Retinal pigment epithelial cell (primary cell): ENCODE measurements around the gene ZNF580.

Experiments used
- DNase-seq: peaks from one replicate; pipeline ENCODE4 v3.0.0-alpha.2; 2010; ENCODE audit warnings: low read depth
- H3K4me3 ChIP-seq: 2 replicates; pipeline ENCODE4 v1.5.1; 2011; ENCODE audit warnings: mild to moderate bottlenecking, low read length, control low read depth, moderate library complexity
- TF ChIP-seq, protein P1 (sequence below): conservative IDR thresholded peaks from 2 replicates; pipeline ENCODE4 v1.5.1; 2011; ENCODE audit warnings: low read depth, low read length, control low read depth, inconsistent platforms

The ZNF580 gene

GRCh38 chr19:55668603-55669348, 28.0 kb downstream of the ZNF580 start:
- TF ChIP-seq, protein P1, sequence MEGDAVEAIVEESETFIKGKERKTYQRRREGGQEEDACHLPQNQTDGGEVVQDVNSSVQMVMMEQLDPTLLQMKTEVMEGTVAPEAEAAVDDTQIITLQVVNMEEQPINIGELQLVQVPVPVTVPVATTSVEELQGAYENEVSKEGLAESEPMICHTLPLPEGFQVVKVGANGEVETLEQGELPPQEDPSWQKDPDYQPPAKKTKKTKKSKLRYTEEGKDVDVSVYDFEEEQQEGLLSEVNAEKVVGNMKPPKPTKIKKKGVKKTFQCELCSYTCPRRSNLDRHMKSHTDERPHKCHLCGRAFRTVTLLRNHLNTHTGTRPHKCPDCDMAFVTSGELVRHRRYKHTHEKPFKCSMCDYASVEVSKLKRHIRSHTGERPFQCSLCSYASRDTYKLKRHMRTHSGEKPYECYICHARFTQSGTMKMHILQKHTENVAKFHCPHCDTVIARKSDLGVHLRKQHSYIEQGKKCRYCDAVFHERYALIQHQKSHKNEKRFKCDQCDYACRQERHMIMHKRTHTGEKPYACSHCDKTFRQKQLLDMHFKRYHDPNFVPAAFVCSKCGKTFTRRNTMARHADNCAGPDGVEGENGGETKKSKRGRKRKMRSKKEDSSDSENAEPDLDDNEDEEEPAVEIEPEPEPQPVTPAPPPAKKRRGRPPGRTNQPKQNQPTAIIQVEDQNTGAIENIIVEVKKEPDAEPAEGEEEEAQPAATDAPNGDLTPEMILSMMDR, result no peak
- no peak for DNase-seq
- H3K4me3 ChIP-seq, result no peak overlapping the region

DNA sequence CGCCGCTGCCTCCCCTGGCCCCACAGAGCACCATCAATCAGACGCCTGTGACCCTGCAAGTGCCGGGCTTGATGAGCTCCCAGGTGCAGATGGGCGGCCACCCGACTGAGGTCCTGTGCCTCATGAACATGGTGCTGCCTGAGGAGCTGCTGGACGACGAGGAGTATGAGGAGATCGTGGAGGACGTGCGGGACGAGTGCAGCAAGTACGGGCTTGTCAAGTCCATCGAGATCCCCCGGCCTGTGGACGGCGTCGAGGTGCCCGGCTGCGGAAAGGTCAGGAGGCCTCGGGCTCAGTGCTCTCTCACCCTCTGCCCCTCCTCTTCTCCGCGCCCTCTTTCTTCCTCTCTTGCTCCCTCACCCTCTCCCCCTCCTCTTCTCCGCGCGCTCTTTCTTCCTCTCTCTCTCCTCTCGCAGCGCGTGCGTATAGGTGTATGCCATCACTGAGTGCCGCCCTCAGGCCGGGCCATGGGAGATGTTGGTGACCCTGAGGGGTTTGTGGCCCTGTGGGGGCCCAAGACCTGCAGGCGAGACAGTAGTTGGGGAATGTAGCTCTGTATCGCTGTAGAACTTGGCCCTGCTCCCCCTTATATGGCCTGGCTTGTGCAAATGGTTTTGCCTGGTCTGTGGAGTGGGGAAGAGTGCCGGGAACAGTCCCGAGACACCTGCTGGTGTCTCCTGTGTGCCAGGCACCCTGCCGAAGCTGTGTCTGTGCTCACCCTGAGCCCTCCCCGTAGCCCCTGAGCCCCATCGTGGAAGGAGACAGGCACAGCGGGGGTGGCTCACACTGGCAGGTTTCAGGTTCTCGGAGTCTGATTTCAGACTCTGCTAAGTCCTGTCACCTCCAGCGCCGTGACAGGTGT, 28.8 kb downstream of the ZNF580 start:
- TF ChIP-seq, protein P1, result no peak
- DNase-seq, result no peak
- no peak overlapping the region for H3K4me3 ChIP-seq

- no peak overlapping the region for H3K4me3 ChIP-seq
Observed at GRCh38 chr19:55670280-55671053, 29.7 kb downstream of the ZNF580 start.

GRCh38 chr19:55671054-55671378, 30.2 kb downstream of the ZNF580 start:
- TF ChIP-seq, protein P1, result no peak
- no peak overlapping the region for H3K4me3 ChIP-seq
- DNase-seq, result no peak

More at GRCh38 chr19:55670280-55671053, 29.7 kb downstream of the ZNF580 start:
- no peak for DNase-seq
- TF ChIP-seq, protein P1, result no peak

DNA sequence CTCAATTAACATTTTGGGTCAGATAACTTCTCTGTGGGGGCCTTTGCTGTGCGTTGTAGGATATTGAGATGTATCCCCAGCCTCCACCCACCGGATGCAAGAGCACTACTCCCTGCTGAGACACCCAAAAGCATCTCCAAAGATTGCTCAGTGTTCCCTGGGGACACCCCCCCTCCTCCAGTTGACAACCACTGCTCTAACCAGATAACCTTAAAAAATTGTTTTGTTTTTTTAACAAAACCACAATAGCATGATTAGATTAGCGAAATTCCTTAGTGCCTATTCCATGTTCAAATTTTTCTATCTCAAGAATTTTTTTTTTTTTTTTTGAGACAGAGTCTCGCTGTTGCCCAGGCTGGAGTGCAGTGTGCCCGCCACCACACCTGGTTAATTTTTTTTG, 31.6 kb downstream of the ZNF580 start:
- TF ChIP-seq, protein P1, result no peak
- DNase-seq, result no peak

GRCh38 chr19:55673465-55673864, 32.7 kb downstream of the ZNF580 start:
- H3K4me3 ChIP-seq, result no peak overlapping the region
- TF ChIP-seq, protein P1, result no peak
- no peak for DNase-seq

More for the DNA sequence above, 31.6 kb downstream of the ZNF580 start:
- no peak overlapping the region for H3K4me3 ChIP-seq
